Mesenchymal stem cell (in vitro differentiated cells and primary cell): ENCODE results near the gene KLHL3.

ENCODE experiments used
- DNase-seq: peaks from one replicate; pipeline ENCODE4 v3.0.0-alpha.2; 2013
- H2AFZ ChIP-seq: one replicate; pipeline ENCODE4 v1.6.1; 2013; ENCODE audit warnings: low read depth, mild to moderate bottlenecking, control low read depth, inconsistent platforms, low read length, moderate library complexity
- H2AK5ac ChIP-seq: 2 replicates; pipeline ENCODE4 v1.6.1; 2013; ENCODE audit warnings: low read length, moderate library complexity, mild to moderate bottlenecking, inconsistent platforms; ENCODE audit not compliant: severe bottlenecking
- H2BK120ac ChIP-seq: one replicate; pipeline ENCODE4 v1.6.1; 2013; ENCODE audit warnings: low read depth, mild to moderate bottlenecking, inconsistent platforms, low read length, moderate library complexity
- H2BK12ac ChIP-seq, 2 experiments: one replicate each; pipeline ENCODE4 v1.6.1; 2013; ENCODE audit warnings: inconsistent platforms in 2 of 2, low read length in 2 of 2, mild to moderate bottlenecking in 2 of 2, moderate library complexity in 2 of 2, control low read depth in 1 of 2
- H2BK15ac ChIP-seq: one replicate; pipeline ENCODE4 v1.6.1; 2013; ENCODE audit warnings: mild to moderate bottlenecking, low read depth, inconsistent platforms; ENCODE audit not compliant: poor library complexity, severe bottlenecking
- H2BK5ac ChIP-seq: 2 replicates; pipeline ENCODE4 v1.6.1; 2013; ENCODE audit warnings: low read depth, mild to moderate bottlenecking, low read length, control low read depth, inconsistent platforms; ENCODE audit not compliant: poor library complexity, severe bottlenecking
- H3K14ac ChIP-seq, 2 experiments: one replicate each; pipeline ENCODE4 v1.6.1; 2013; ENCODE audit warnings: inconsistent platforms in 2 of 2, low read length in 2 of 2, control low read depth in 1 of 2, mild to moderate bottlenecking in 1 of 2, moderate library complexity in 1 of 2
- H3K18ac ChIP-seq, 2 experiments: one replicate each; pipeline ENCODE4 v1.6.1; 2013; ENCODE audit warnings: inconsistent platforms in 2 of 2, low read length in 2 of 2, control low read depth in 1 of 2, low read depth in 1 of 2, mild to moderate bottlenecking in 1 of 2
- H3K23ac ChIP-seq, 2 experiments: one replicate each; pipeline ENCODE4 v1.6.1; 2013; ENCODE audit warnings: inconsistent platforms in 2 of 2, low read length in 2 of 2, mild to moderate bottlenecking in 2 of 2, moderate library complexity in 2 of 2, control low read depth in 1 of 2
- H3K27ac ChIP-seq: 2 replicates; pipeline ENCODE4 v1.5.1; 2013; ENCODE audit warnings: mild to moderate bottlenecking, moderate library complexity, low read length, control low read depth, inconsistent platforms; ENCODE audit not compliant: poor library complexity, severe bottlenecking
- H3K27me3 ChIP-seq, 2 experiments: 2 replicates each; pipeline versions ENCODE4 v1.6.1 to v1.7.0; 2013; ENCODE audit warnings: low read length in 2 of 2, mild to moderate bottlenecking in 2 of 2, moderate library complexity in 2 of 2, control low read depth in 1 of 2, inconsistent platforms in 1 of 2; ENCODE audit not compliant: control insufficient read depth in 1 of 2, insufficient read depth in 1 of 2
- H3K36me3 ChIP-seq, 2 experiments: 2 replicates each; pipeline versions ENCODE4 v1.6.1 to v1.7.0; 2013; ENCODE audit warnings: low read length in 2 of 2, control low read depth in 1 of 2, inconsistent platforms in 1 of 2, low read depth in 1 of 2, mild to moderate bottlenecking in 1 of 2; ENCODE audit not compliant: insufficient read depth in 2 of 2, control insufficient read depth in 1 of 2
- H3K4ac ChIP-seq, 2 experiments: one replicate each; pipeline ENCODE4 v1.6.1; 2013; ENCODE audit warnings: inconsistent platforms in 2 of 2, low read length in 2 of 2, mild to moderate bottlenecking in 2 of 2, moderate library complexity in 2 of 2, control low read depth in 1 of 2, low read depth in 1 of 2
- H3K4me1 ChIP-seq: 2 replicates; pipeline ENCODE4 v1.6.1; 2013; ENCODE audit warnings: low read depth, low read length, control low read depth; ENCODE audit not compliant: control insufficient read depth, insufficient read depth
- H3K4me2 ChIP-seq: 2 replicates; pipeline ENCODE4 v1.6.1; 2013; ENCODE audit warnings: low read length, mild to moderate bottlenecking, inconsistent platforms; ENCODE audit not compliant: poor library complexity, severe bottlenecking
- H3K4me3 ChIP-seq, 2 experiments: 2 replicates each; pipeline versions ENCODE4 v1.5.1 to v1.7.0; 2013; ENCODE audit warnings: low read length in 2 of 2, mild to moderate bottlenecking in 2 of 2, control low read depth in 1 of 2, low read depth in 1 of 2; ENCODE audit not compliant: insufficient read depth in 1 of 2
- H3K79me1 ChIP-seq: replicated peaks from 2 replicates; pipeline ENCODE4 v1.6.1; 2013; ENCODE audit warnings: mild to moderate bottlenecking, control low read depth, low read length, inconsistent platforms; ENCODE audit not compliant: poor library complexity, severe bottlenecking
- H3K9ac ChIP-seq: 2 replicates; pipeline ENCODE4 v1.7.0; 2013; ENCODE audit warnings: mild to moderate bottlenecking, low read length, moderate library complexity
- H3K9me3 ChIP-seq: 2 replicates; pipeline ENCODE4 v1.7.0; 2013; ENCODE audit warnings: mild to moderate bottlenecking, low read length; ENCODE audit not compliant: control insufficient read depth
- H4K8ac ChIP-seq: one replicate; pipeline ENCODE4 v1.6.1; 2013; ENCODE audit warnings: inconsistent platforms, mild to moderate bottlenecking, low read length, moderate library complexity
- H4K91ac ChIP-seq: one replicate; pipeline ENCODE4 v1.6.1; 2013; ENCODE audit warnings: mild to moderate bottlenecking, low read length, inconsistent platforms
- WGBS: methylation state at CpG from one replicate; pipeline ENCODE4 v1.1.7; 2013; ENCODE audit warnings: mixed read lengths; 5-methylcytosine and 5-hydroxymethylcytosine counted together

Gene KLHL3

DNA sequence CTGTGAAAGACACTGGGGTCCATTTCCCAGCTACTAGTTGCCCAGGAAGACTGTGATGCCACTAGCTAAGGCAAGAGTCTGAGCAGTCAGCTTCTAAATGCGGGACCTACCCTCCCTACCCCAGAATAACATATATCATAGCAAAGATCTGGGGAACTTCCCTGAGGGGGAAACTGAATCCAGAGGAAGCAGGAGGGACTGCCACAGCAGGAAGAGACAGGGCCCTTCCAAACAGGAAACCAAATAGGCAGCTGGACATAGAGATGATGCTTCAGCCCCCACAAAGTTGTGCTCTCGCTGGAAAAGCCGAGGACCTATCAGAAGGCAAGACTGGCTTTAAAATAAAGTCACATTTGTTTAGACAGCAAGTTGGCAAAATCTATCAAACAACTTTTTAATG lies 51.1 kb downstream of the KLHL3 start:
- Histone ChIP-seq H2BK5ac (no peak overlapping the region), H3K18ac (no peak overlapping the region), H4K8ac (no peak overlapping the region), H2AFZ (no peak overlapping the region), H3K9me3 (no peaks in the 10 kb centered on the region), H3K23ac (no peak overlapping the region), H2AK5ac (no peak overlapping the region), H3K9ac (no peak overlapping the region), H3K36me3 (no peaks in the 10 kb centered on the region), H3K4ac (no peak overlapping the region), H2BK12ac (no peak overlapping the region), H3K79me1 (no peaks in the 10 kb centered on the region), H4K91ac (no peak overlapping the region), H3K4me3 (no peak overlapping the region), H3K14ac (no peak overlapping the region), H3K27ac (no peak overlapping the region), H2BK120ac (no peak overlapping the region), H2BK15ac (no peak overlapping the region), H3K4me2 (no peak overlapping the region), H3K27me3 (no peaks in the 10 kb centered on the region), H3K4me1 (peaks cover 3% of the 10 kb centered on the region)
- WGBS, result 87% methylated on average over 3 of the region's 3 CpGs
- DNase-seq, result no peak

- no peak overlapping the region for H4K8ac ChIP-seq
- H3K9me3 ChIP-seq, result no peaks in the 10 kb centered on the region
- no peaks in the 10 kb centered on the region for H3K79me1 ChIP-seq
- no peak overlapping the region for H4K91ac ChIP-seq
- no peak overlapping the region for H3K4me2 ChIP-seq
- H3K4ac ChIP-seq, result no peak overlapping the region
- no peak overlapping the region for H2AK5ac ChIP-seq
- H2BK120ac ChIP-seq, result no peak overlapping the region
- no peaks in the 10 kb centered on the region for H3K36me3 ChIP-seq
- H3K23ac ChIP-seq, result no peak overlapping the region
- no peak overlapping the region for H2BK12ac ChIP-seq
- 100% methylated on average over 1 of the region's 1 CpG for WGBS
- no peak overlapping the region for H2AFZ ChIP-seq
- no peaks in the 10 kb centered on the region for H3K4me1 ChIP-seq
- no peak overlapping the region for H2BK15ac ChIP-seq
- no peak for DNase-seq
- no peaks in the 10 kb centered on the region for H3K27me3 ChIP-seq
- no peak overlapping the region for H3K14ac ChIP-seq
- H3K18ac ChIP-seq, result no peak overlapping the region
- H3K27ac ChIP-seq, result no peak overlapping the region
- H3K4me3 ChIP-seq, result no peak overlapping the region
- H2BK5ac ChIP-seq, result no peak overlapping the region
- H3K9ac ChIP-seq, result no peak overlapping the region
Measured at GRCh38 chr5:137681191-137681590, 54.7 kb downstream of the KLHL3 start.

DNA sequence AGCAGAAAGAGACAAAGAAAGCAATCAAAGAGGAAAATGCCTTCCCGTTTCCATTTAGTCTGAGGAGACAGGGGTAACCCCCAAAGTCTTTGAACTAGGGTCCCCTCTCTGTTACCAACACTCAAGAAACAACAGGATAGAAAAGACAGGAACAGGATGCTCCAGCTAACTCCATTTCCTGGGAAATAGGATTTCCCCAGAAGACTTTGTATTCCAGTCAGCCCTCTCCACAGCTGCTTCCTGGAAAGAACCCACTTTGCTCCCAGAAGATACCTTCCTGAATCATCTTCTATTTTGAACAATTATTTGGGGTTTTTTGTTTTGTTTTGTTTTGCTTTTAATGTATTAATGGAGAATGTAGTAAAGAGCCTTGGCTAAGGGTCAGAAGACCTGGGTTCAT lies 56.0 kb downstream of the KLHL3 start:
- 82% methylated on average over 1 of the region's 1 CpG for WGBS
- Histone ChIP-seq H2AFZ (no peak overlapping the region), H3K27ac (no peak overlapping the region), H3K36me3 (no peaks in the 10 kb centered on the region), H3K9me3 (no peaks in the 10 kb centered on the region), H3K4me3 (no peak overlapping the region), H3K9ac (no peak overlapping the region), H3K4me2 (no peak overlapping the region), H3K4ac (no peak overlapping the region), H3K4me1 (no peaks in the 10 kb centered on the region), H2BK5ac (no peak overlapping the region), H3K23ac (no peak overlapping the region), H3K79me1 (no peaks in the 10 kb centered on the region), H2BK15ac (no peak overlapping the region), H2BK120ac (no peak overlapping the region), H2BK12ac (no peak overlapping the region), H3K14ac (no peak overlapping the region), H3K18ac (no peak overlapping the region), H3K27me3 (no peaks in the 10 kb centered on the region), H4K91ac (no peak overlapping the region), H2AK5ac (no peak overlapping the region), H4K8ac (no peak overlapping the region)
- DNase-seq, result no peak

- no peak overlapping the region for H3K23ac ChIP-seq
- H4K8ac ChIP-seq, result no peak overlapping the region
Measured at GRCh38 chr5:137679195-137679594, 56.7 kb downstream of the KLHL3 start.

More at GRCh38 chr5:137679195-137679594, 56.7 kb downstream of the KLHL3 start:
- Histone ChIP-seq H3K36me3 (no peaks in the 10 kb centered on the region), H3K27me3 (no peaks in the 10 kb centered on the region), H2BK120ac (no peak overlapping the region), H3K14ac (no peak overlapping the region), H3K9me3 (no peaks in the 10 kb centered on the region), H2BK5ac (no peak overlapping the region), H2BK15ac (no peak overlapping the region), H4K91ac (no peak overlapping the region), H2AFZ (no peak overlapping the region), H3K4me3 (no peak overlapping the region), H3K79me1 (no peaks in the 10 kb centered on the region), H3K27ac (no peak overlapping the region), H2BK12ac (no peak overlapping the region), H3K4ac (no peak overlapping the region), H3K4me1 (no peaks in the 10 kb centered on the region), H3K18ac (no peak overlapping the region), H3K9ac (no peak overlapping the region), H3K4me2 (no peak overlapping the region), H2AK5ac (no peak overlapping the region)
- no peak for DNase-seq
- WGBS, result 86% methylated on average over 4 of the region's 4 CpGs
